Central memory CD8-positive, alpha-beta T cell (primary cell): ENCODE results near the gene GAS6.
"Not testable (repeated sequence)": the region's sequence is repeated elsewhere in the genome, so short reads cannot be mapped to it uniquely, and the experiment has no call there.

Source experiments
- ATAC-seq: fragments of 150-1000 bp; cut with Tn5 transposase; replicated peaks from 2 replicates; pipeline ENCODE4 v1.10.0; 2022; ENCODE audit warnings: mild to moderate bottlenecking, moderate FRiP score, moderate number of reproducible peaks; ENCODE audit not compliant: poor library complexity, severe bottlenecking; ENCODE audit errors: extremely low read depth
- DNase-seq, 2 donors: peaks; one replicate each; pipeline ENCODE4 v3.0.0; 2021; ENCODE audit warnings: low spot score in 2 of 2
- H3K27ac Mint-ChIP-seq: one replicate; pipeline ENCODE4 v1.8.0; 2022; ENCODE audit warnings: low read depth, mild to moderate bottlenecking, moderate library complexity, mixed read lengths
- H3K27me3 Mint-ChIP-seq: one replicate; pipeline ENCODE4 v1.8.0; 2022; ENCODE audit warnings: mixed read lengths
- H3K36me3 Mint-ChIP-seq: one replicate; pipeline ENCODE4 v1.8.0; 2022; ENCODE audit warnings: mild to moderate bottlenecking, moderate library complexity, mixed read lengths; ENCODE audit not compliant: insufficient read depth
- H3K4me1 Mint-ChIP-seq: one replicate; pipeline ENCODE4 v1.8.0; 2022; ENCODE audit warnings: mixed read lengths
- H3K4me3 Mint-ChIP-seq: one replicate; pipeline ENCODE4 v1.8.0; 2022; ENCODE audit warnings: mild to moderate bottlenecking, moderate library complexity, mixed read lengths
- H3K9me3 Mint-ChIP-seq: one replicate; pipeline ENCODE4 v1.8.0; 2022; ENCODE audit warnings: mixed read lengths

GAS6 gene

GRCh38 chr13:113863524-113864272, at the start of gene GAS6:
Gene GAS6 (minus strand): TSS chr13:113864076. CDS start chr13:113863920, 156 bp downstream.
- no peak within 1 kb of the TSS for H3K27ac Mint-ChIP-seq
- no peak for DNase-seq
- H3K9me3 Mint-ChIP-seq: no peaks in the 10 kb centered on the region
- H3K4me3 Mint-ChIP-seq: peak within 1 kb of the TSS; percentile 67
- ATAC-seq: peak; percentile 32
- peaks cover 13% of the 10 kb centered on the region for H3K4me1 Mint-ChIP-seq
- peaks cover 67% of the 10 kb centered on the region for H3K27me3 Mint-ChIP-seq
- H3K36me3 Mint-ChIP-seq: peaks cover under 1% of the 10 kb centered on the region

DNA sequence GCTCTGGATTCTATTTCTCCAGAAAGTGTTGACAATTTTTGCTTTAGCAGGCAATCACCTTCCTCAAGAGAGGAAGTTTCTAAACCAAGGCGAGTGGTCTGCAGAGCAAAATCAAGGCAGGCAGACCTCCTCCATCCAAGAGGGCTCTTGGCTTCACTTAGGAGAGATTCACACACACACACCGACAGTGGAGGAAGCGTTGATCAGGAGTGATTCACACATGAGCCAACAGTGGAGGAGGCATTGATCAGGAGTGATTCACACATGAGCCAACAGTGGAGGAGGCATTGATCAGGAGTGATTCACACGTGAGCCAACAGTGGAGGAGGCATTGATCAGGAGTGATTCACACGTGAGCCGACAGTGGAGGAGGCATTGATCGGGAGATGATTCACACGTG, 49.5 kb upstream of the GAS6 start:
- not testable (repeated sequence) for H3K9me3 Mint-ChIP-seq, H3K4me1 Mint-ChIP-seq, ATAC-seq, H3K36me3 Mint-ChIP-seq, H3K27ac Mint-ChIP-seq, H3K4me3 Mint-ChIP-seq
- H3K27me3 Mint-ChIP-seq: peaks cover 85% of the 10 kb centered on the region
- DNase-seq: peak in 1 of 2 donors; percentile 2

DNA sequence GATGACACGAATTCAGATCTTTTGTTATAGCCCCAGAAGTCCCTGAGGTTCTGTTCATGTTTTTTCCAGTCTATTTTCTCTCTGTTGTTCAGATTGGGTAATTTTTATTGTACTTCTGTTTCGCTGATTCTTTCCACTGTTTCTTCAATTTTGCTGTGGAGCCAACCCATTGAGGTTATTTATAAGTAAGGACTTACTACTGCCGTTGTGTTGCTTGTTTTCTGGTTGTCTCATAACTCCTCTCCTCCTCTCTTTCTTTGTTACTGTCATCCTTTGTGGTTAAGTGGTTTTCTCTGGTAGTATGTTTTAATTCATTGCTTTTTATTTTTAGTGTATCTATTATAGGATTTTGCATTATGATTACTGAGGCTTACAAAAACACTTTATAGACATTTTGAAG, 48.7 kb upstream of the GAS6 start:
- Mint-ChIP-seq H3K36me3 (peaks cover under 1% of the 10 kb centered on the region), H3K27ac (no peak overlapping the region), H3K4me3 (no peak overlapping the region), H3K9me3 (no peaks in the 10 kb centered on the region), H3K27me3 (peaks cover 93% of the 10 kb centered on the region), H3K4me1 (no peaks in the 10 kb centered on the region)
- DNase-seq (no peak), ATAC-seq (no peak)

DNA sequence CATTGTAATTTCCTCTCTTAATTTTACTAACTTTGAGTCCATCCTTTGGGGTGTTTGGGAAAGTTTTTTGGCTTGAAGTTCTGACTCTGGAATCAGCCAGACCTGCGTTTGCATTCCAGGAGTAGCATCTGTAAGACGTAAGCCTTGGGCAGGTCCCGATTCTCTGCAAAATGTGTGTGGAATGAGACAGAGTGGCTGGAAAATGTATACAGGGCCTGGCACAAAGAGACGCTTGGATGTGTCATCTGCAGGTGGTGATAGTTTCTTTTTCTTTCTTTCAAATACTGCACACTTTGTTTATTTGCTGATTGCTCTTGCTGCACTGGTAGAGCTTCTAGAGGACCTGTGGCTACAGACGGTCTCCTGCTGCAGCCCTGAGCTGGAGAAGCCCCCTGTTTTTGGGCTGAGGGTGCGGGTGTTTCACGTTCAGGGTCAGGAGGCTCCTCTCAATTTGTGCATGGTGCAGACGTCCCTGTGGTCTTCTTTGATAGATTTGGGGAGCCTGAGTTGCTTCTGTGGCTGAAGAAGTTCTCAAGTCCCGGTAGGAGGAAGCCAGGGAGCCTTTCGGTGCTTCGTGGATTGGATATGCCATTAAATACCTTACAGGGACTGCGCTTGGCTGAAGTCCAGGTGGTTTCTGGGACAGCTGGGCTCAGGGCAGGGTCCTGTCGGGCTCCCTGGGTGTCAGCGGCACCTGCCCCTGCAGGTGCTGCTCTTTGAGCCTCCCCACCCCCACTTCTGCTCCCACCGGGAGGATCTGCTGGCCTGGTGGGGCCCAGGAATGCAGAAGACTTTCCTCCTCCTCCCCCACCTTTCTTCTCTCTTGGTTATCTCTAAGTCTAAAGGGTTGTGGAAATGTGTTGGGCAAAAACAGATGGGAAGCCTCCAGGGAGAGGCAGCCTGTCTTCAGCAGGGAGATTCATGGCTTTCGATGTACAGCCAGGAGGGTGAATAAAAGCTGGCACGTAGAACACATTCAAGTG, 44.0 kb upstream of the GAS6 start:
- Mint-ChIP-seq H3K4me3 (no peak overlapping the region), H3K4me1 (no peaks in the 10 kb centered on the region), H3K9me3 (no peaks in the 10 kb centered on the region), H3K36me3 (no peaks in the 10 kb centered on the region), H3K27me3 (peaks cover 57% of the 10 kb centered on the region), H3K27ac (no peak overlapping the region)
- no peak for ATAC-seq
- DNase-seq: peak; percentile 7 to 8

DNA sequence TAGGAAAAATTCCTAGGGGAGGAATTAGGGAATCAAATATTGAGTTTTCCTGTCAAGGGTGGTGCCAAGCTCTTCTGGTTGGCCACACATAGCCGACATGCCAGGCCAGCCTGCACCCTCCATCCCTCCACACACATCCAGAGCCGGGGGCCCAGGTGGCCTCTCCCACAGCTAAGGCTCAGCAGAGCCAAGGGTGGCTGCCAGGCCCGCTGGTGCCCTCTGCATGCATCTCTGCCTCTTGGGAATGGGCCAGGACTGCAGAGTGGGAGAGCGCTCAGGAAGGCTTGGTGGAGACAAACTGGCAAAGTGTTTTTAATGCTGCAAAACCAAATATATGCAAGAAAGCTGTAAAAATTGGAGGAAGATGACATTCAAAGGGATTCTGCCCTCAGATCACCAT, 42.7 kb upstream of the GAS6 start:
- H3K4me1 Mint-ChIP-seq: no peaks in the 10 kb centered on the region
- DNase-seq (no peak), ATAC-seq (no peak)
- H3K36me3 Mint-ChIP-seq: peaks cover 2% of the 10 kb centered on the region
- H3K4me3 Mint-ChIP-seq: no peak overlapping the region
- H3K27ac Mint-ChIP-seq: no peak overlapping the region
- H3K9me3 Mint-ChIP-seq: no peaks in the 10 kb centered on the region
- peaks cover 44% of the 10 kb centered on the region for H3K27me3 Mint-ChIP-seq

GRCh38 chr13:113905942-113906341, 42.1 kb upstream of the GAS6 start:
- Mint-ChIP-seq H3K9me3 (no peaks in the 10 kb centered on the region), H3K4me1 (no peaks in the 10 kb centered on the region), H3K36me3 (peaks cover 2% of the 10 kb centered on the region), H3K27me3 (peaks cover 37% of the 10 kb centered on the region), H3K4me3 (no peak overlapping the region), H3K27ac (no peak overlapping the region)
- ATAC-seq (no peak), DNase-seq (no peak)

DNA sequence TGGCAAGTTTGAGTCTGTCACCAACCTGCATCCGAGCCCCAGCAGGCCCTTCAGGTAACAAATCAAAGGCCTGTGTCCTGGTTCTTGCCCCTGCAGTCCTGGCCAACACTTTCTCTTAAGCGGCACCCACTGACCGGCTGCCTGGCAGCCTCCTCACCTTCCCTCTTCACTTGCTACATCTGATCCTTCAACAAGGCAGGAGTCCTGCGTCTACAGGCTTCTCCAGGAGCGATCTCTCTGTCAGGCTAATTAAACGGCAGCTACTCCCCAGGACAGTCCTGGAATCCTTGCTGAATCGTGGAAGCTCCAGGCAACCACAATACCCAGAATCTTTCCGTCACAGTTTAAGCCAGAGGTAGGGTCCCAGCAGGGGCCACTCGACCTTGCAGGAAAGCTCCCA, 41.1 kb upstream of the GAS6 start:
- ATAC-seq (no peak), DNase-seq (peak; percentile 6 to 8)
- Mint-ChIP-seq H3K9me3 (no peaks in the 10 kb centered on the region), H3K36me3 (peaks cover 2% of the 10 kb centered on the region), H3K4me1 (no peaks in the 10 kb centered on the region), H3K27me3 (peaks cover 28% of the 10 kb centered on the region), H3K4me3 (no peak overlapping the region), H3K27ac (no peak overlapping the region)

DNA sequence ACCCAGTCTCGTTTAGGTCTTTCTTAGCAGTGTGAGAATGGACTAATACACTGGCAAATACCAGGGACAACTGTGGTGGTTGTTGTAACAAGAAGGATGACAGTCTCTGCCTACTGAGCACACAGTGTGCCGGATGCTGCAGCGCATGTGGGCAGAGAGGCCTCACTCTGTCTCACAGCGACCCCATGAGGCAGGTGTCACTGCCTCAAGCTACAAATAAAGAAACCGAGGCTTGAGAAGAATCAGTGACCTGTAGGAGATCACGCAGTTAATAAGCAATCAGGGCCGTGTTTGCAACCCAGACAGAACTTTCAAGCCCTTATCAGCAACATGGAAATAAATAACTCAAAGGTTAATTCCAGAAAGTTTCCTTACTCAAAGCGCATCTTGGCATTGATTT, 40.5 kb upstream of the GAS6 start:
- H3K27ac Mint-ChIP-seq: no peak overlapping the region
- H3K9me3 Mint-ChIP-seq: no peaks in the 10 kb centered on the region
- H3K4me3 Mint-ChIP-seq: no peak overlapping the region
- DNase-seq: peak; percentile 9 to 12
- peaks cover 23% of the 10 kb centered on the region for H3K27me3 Mint-ChIP-seq
- H3K36me3 Mint-ChIP-seq: peaks cover 2% of the 10 kb centered on the region
- no peak for ATAC-seq
- H3K4me1 Mint-ChIP-seq: no peaks in the 10 kb centered on the region

DNA sequence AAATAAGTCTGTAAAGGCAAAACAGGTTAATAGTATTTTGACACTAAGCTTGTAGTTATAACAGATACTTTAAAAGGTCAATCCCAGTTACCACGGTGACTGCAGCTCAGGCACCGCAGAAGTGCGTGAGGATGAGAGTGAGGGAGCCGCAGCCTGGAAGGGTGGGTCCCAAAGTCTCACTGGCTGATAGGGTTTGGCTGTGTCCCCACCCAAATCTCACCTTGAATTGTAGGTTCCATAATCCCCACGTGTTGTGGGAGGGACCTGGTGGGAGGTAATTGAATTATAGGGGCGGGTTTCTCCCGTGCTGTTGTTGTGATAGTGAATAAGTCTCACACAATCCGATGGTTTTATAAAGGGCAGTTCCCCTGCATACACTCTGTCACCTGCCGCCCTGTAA, 40.0 kb upstream of the GAS6 start:
- Mint-ChIP-seq H3K9me3 (no peaks in the 10 kb centered on the region), H3K4me1 (no peaks in the 10 kb centered on the region), H3K4me3 (no peak overlapping the region), H3K27ac (no peak overlapping the region), H3K27me3 (peaks cover 18% of the 10 kb centered on the region), H3K36me3 (peaks cover 2% of the 10 kb centered on the region)
- DNase-seq (peak in 1 of 2 donors; percentile 7), ATAC-seq (no peak)

DNA sequence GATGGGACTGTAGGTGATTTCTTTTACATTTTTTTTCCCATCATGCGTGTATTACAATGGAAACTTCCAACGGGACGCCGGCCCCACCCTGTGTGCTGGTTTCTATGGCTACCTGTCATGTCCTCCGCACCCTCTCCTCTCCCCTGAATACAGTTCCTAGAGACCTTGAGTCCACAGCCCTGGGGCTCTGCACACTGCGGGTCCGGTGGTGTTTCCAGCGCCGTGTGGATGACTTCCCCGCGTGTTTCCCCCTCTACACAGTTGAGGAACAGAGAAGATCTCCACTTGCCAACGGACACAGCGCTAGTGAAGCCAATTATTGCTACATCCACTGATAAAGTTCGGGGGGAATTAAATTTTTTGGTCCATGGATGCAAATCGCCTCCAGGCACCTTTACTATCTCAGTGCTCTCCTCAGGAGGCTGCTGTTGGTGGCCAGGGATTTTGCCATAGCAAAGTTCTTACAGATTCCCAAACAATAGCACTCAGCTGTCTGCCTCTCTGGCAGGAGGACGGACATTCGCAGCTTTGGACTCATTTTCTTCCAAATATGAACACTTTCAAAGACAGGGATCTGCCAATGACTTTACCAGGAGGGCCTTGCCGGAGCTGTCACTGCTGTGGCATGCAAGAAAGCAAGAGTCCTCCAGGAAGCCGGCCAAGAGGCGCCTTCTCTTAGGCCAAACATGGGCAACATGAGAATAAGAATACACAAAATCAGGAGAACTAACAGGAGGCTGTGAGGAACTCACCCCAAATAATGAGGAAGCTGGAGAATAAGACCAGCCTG, 39.3 kb upstream of the GAS6 start:
- Mint-ChIP-seq H3K27me3 (peaks cover 14% of the 10 kb centered on the region), H3K9me3 (no peaks in the 10 kb centered on the region), H3K36me3 (peaks cover 2% of the 10 kb centered on the region), H3K4me3 (no peak overlapping the region), H3K27ac (no peak overlapping the region), H3K4me1 (no peaks in the 10 kb centered on the region)
- DNase-seq (peak in 1 of 2 donors; percentile 10), ATAC-seq (no peak)

GRCh38 chr13:113902481-113902880, 38.6 kb upstream of the GAS6 start:
- Mint-ChIP-seq H3K4me3 (no peak overlapping the region), H3K36me3 (peaks cover 2% of the 10 kb centered on the region), H3K4me1 (no peaks in the 10 kb centered on the region), H3K9me3 (no peaks in the 10 kb centered on the region), H3K27ac (no peak overlapping the region), H3K27me3 (peaks cover 14% of the 10 kb centered on the region)
- no peak for ATAC-seq
- DNase-seq: no peak

DNA sequence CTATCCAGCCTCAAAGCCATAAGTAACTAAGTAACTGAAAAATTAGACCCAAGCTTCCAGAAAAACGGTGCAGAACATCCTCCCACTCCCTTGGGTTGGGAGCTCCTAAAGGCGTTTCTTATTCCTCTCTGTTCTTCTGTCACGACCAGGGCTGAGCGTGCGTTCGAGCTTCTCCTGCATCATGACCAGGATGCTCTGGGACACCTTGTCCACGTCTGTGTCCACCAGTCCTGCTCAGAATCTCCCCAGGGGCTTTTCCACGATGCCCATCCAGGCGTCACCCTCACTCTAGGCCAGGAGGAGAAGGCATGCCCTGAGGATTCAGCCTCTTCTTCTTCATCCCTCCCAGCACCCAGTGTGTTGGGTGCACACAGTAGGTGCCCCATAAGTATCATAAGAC, 37.8 kb upstream of the GAS6 start:
- ATAC-seq (no peak), DNase-seq (peak in 1 of 2 donors; percentile 8)
- Mint-ChIP-seq H3K4me3 (no peak overlapping the region), H3K9me3 (no peaks in the 10 kb centered on the region), H3K27ac (no peak overlapping the region), H3K27me3 (peaks cover 19% of the 10 kb centered on the region), H3K4me1 (no peaks in the 10 kb centered on the region), H3K36me3 (peaks cover 2% of the 10 kb centered on the region)
